ENCODE measurements around the gene NDUFS7.

Gene NDUFS7

DNA sequence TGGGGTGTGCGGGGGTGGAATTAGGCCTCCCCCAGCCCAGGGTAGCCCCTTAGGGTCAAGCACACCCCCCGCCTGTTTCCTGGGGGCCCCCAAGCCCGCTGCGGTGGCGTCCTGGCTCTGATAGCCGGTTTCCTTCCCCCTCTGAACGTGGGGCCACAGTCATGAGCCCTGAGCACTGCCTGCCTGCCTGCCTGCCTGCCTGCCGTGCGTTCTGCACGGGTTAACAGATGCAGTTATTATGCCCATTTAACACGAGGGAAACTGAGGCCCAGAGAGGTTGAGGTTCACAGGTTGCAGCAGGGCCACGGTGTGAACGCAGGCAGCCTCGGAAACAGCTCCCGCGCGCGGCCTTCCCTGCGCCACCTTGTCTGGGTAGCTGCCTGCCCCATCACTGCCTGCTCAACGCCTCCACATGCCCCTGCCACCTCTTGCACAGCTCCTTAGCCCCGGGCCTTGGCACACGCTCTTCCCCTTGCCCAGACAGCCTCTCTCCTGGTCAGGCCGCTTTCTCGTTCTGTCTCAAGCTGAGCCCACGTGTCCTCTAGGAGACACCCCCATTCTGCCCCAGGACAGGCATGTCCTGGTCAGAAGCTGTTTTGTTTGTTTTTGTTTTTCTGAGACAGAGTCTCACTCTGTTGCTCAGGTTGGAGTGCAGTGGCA, 18.8 kb downstream of the NDUFS7 start:
- no peak overlapping the region for H3K27ac ChIP-seq (ENCODE audit: poor library complexity, severe bottlenecking)
- H3K27me3 ChIP-seq (ENCODE audit: insufficient read depth, poor library complexity, severe bottlenecking) = no peaks in the 10 kb centered on the region
- no peak overlapping the region for H3K4me3 ChIP-seq (ENCODE audit: severe bottlenecking)
- H3K9me3 ChIP-seq (ENCODE audit: severe bottlenecking) = no peaks in the 10 kb centered on the region
- TF ChIP-seq, protein P1, sequence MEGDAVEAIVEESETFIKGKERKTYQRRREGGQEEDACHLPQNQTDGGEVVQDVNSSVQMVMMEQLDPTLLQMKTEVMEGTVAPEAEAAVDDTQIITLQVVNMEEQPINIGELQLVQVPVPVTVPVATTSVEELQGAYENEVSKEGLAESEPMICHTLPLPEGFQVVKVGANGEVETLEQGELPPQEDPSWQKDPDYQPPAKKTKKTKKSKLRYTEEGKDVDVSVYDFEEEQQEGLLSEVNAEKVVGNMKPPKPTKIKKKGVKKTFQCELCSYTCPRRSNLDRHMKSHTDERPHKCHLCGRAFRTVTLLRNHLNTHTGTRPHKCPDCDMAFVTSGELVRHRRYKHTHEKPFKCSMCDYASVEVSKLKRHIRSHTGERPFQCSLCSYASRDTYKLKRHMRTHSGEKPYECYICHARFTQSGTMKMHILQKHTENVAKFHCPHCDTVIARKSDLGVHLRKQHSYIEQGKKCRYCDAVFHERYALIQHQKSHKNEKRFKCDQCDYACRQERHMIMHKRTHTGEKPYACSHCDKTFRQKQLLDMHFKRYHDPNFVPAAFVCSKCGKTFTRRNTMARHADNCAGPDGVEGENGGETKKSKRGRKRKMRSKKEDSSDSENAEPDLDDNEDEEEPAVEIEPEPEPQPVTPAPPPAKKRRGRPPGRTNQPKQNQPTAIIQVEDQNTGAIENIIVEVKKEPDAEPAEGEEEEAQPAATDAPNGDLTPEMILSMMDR (IDR thresholded peaks at IDR 0.05; ENCODE audit: poor library complexity, severe bottlenecking) = no peak
- peaks cover 5% of the 10 kb centered on the region for H3K4me1 ChIP-seq (ENCODE audit: insufficient read depth, poor library complexity, severe bottlenecking)
- no peaks in the 10 kb centered on the region for H3K36me3 ChIP-seq (ENCODE audit: low read depth)
- DNase-seq (ENCODE audit: low spot score) (no peak), ATAC-seq (ENCODE audit: low read depth) (peak; percentile 19; the same call in 1 of the 3 replicates)

DNA sequence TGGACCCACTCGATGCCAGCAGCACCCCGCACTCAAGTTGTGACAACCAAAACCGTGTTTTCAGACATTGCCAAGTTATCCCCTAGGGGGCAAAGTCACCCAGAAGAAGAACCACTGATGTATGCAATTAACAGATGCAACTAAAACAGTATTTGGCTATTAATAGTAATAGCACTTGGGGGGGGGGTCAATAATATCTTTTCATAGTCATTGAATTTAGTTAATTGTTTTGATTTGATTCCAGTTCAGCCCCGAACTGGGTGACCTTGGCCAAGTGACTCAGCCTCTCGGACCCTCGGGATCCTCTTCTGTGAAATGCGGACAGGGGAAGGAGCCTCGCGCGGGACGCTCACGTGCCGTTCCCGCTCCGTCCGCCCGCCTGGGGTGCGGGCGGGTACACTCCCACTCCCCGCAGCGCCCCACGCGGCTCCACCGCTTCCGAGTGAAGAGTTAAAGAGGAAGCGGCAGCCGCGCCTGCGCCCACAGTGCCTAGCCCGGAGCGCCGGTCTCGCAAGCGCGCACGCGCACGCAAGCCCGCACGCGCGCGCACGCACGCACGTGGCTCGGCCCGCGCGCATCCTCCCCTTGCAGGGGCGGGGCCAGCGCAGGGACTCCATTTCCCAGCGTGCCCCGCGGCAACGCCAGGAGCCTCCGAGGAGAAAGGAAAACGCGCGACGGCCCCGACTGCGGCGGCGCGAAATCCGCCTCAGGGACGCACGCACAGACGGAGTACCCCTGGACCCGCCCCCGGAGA, 23.2 kb downstream of the NDUFS7 start:
- ATAC-seq (ENCODE audit: low read depth) (peak; percentile 61), DNase-seq (ENCODE audit: low spot score) (peak; percentile 96)
- TF ChIP-seq, protein P1 (IDR thresholded peaks at IDR 0.05; ENCODE audit: poor library complexity, severe bottlenecking) = peak; percentile 56
- H3K36me3 ChIP-seq (ENCODE audit: low read depth) = peaks cover 23% of the 10 kb centered on the region
- peak overlapping the region; percentile 41 for H3K4me3 ChIP-seq (ENCODE audit: severe bottlenecking)
- peaks cover 14% of the 10 kb centered on the region for H3K4me1 ChIP-seq (ENCODE audit: insufficient read depth, poor library complexity, severe bottlenecking)
- H3K9me3 ChIP-seq (ENCODE audit: severe bottlenecking) = no peaks in the 10 kb centered on the region
- no peaks in the 10 kb centered on the region for H3K27me3 ChIP-seq (ENCODE audit: insufficient read depth, poor library complexity, severe bottlenecking)
- peak overlapping the region; percentile 91 for H3K27ac ChIP-seq (ENCODE audit: poor library complexity, severe bottlenecking)

DNA sequence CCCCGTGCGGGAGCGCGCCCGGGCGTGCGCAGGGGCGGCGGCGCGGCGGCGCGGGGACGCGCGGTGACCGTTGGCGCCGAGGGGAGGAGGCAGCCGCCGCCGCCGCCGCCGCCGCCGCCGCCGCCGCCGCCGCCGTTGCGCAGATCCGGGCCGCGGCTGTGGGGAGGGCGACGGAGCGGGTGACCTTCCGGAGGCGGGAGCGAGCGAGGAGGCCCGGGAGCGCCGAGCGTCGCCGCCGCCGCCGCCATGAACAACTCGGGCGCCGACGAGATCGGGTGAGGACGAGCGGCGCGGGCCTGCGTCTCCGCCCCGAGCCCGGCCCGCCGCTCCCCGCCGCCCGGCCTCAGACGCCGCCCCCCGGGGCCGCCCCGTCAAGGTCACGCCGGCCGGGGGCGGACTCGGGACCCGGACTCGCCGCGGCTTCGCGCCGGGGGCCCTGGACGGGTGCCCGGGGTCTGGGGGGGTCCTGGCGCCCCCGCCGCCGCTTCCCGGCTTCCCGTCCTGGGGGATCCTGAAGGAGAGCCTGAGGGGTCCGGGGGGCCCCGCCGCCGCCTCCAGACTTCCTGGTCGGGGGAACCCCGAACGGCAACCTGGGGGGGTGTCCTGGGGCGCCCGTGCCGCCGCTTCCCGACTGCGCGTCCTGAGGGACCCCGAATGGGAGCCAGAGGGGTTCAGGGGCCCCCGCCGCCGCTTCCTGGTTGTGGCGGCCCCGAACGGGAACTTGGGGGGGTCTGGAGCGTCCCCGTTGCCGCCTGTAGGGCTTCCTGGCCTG, 24.0 kb downstream of the NDUFS7 start, which contains the start of gene DAZAP1:
Gene DAZAP1, plus strand, starts transcription at position 59 of the 772 bp plus-strand sequence. Its CDS starts 188 bp downstream, at position 247.
- DNase-seq (ENCODE audit: low spot score) (no peak), ATAC-seq (ENCODE audit: low read depth) (no peak)
- no peaks in the 10 kb centered on the region for H3K27me3 ChIP-seq (ENCODE audit: insufficient read depth, poor library complexity, severe bottlenecking)
- H3K36me3 ChIP-seq (ENCODE audit: low read depth) = peaks cover 27% of the 10 kb centered on the region
- H3K4me1 ChIP-seq (ENCODE audit: insufficient read depth, poor library complexity, severe bottlenecking) = peaks cover 10% of the 10 kb centered on the region
- peak within 1 kb of the TSS; percentile 91 for H3K27ac ChIP-seq (ENCODE audit: poor library complexity, severe bottlenecking)
- H3K4me3 ChIP-seq (ENCODE audit: severe bottlenecking) = peak within 1 kb of the TSS; percentile 83
- no peaks in the 10 kb centered on the region for H3K9me3 ChIP-seq (ENCODE audit: severe bottlenecking)
- TF ChIP-seq, protein P1 (IDR thresholded peaks at IDR 0.05; ENCODE audit: poor library complexity, severe bottlenecking) = no peak

DNA sequence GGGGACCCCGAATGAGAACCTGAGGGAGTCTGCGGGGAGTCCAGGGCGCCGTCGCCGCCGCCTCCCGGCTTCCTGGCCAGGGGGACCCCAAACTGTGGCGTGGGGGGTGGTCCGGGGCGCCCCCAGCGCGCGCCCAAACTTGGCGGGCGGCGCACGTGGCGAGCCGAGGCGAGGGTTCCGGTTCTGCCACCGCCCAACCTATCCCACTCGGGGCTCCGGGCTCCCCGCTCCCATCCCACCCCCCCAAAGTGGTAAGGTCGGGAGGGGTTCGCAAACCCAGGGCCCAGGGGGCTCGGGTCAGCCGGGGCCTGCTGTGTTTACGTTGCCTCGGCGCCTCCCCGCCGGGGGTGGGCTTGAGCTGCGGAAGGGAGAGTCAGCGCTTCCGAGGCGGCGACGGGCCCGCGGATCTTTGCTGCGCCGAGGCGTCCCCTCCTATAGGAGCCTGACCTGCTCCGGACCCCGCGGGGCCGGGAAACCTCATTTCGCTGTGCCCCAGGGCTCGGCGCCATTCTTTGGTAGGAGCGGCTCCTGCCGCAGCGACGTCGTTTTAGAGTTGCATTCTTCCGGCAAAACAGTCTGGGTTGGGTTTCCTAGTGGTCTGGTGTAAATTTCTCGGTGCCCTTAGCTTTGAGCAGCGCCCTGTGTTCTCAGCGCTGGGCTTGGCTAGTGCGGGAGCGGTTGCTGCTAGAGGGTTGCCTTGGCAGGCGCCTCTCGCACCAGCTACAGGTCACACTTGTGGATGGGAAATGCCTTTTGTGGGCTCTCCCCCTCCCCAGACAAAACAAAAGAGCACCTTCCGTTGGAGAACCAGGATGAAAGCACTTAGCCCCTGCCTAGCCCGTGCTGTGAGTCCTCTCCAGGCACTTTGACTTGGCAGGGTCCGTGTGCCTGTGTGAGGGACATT, 24.8 kb downstream of the NDUFS7 start:
- peaks cover 35% of the 10 kb centered on the region for H3K36me3 ChIP-seq (ENCODE audit: low read depth)
- peaks cover 9% of the 10 kb centered on the region for H3K4me1 ChIP-seq (ENCODE audit: insufficient read depth, poor library complexity, severe bottlenecking)
- peak overlapping the region; percentile 83 for H3K4me3 ChIP-seq (ENCODE audit: severe bottlenecking)
- no peaks in the 10 kb centered on the region for H3K9me3 ChIP-seq (ENCODE audit: severe bottlenecking)
- TF ChIP-seq, protein P1 (IDR thresholded peaks at IDR 0.05; ENCODE audit: poor library complexity, severe bottlenecking) = no peak
- peak overlapping the region; percentile 91 for H3K27ac ChIP-seq (ENCODE audit: poor library complexity, severe bottlenecking)
- H3K27me3 ChIP-seq (ENCODE audit: insufficient read depth, poor library complexity, severe bottlenecking) = no peaks in the 10 kb centered on the region
- ATAC-seq (ENCODE audit: low read depth) (peak; percentile 28; the same call in 2 of the 3 replicates), DNase-seq (ENCODE audit: low spot score) (no peak)
